HUDEP-2 (cell line): ENCODE measurements around the gene ZGPAT.

Source experiments
- DNase-seq, 76 experiments: peaks; one replicate each; lab custom pipeline; 2025; ENCODE audit not compliant: unreplicated experiment in 76 of 76; lab: John Stamatoyannopoulos, UW

The ZGPAT gene

GRCh38 chr20:63691711-63692435 is 16.0 kb upstream of the ZGPAT start:
- DNase-seq = no peak

GRCh38 chr20:63692436-63693082 is 15.3 kb upstream of the ZGPAT start:
- no peak for DNase-seq

- DNase-seq = no peak
Measured at GRCh38 chr20:63693083-63693732, 14.6 kb upstream of the ZGPAT start.

- no peak for DNase-seq
Measured at GRCh38 chr20:63693733-63694583, 13.9 kb upstream of the ZGPAT start.

GRCh38 chr20:63694584-63695423 is 13.0 kb upstream of the ZGPAT start:
- DNase-seq = no peak

GRCh38 chr20:63695424-63696305 is 12.2 kb upstream of the ZGPAT start:
- no peak for DNase-seq

GRCh38 chr20:63696306-63696627 is 11.6 kb upstream of the ZGPAT start:
- no peak for DNase-seq

GRCh38 chr20:63696628-63697356 is 11.0 kb upstream of the ZGPAT start, which contains the start of gene TNFRSF6B:
Gene TNFRSF6B, plus strand, starts transcription at chr20:63696652. Its CDS starts 116 bp downstream, at chr20:63696768.
- DNase-seq = no peak

GRCh38 chr20:63697357-63697867 is 10.4 kb upstream of the ZGPAT start:
- no peak for DNase-seq

GRCh38 chr20:63697868-63698545 is 9.8 kb upstream of the ZGPAT start:
- no peak for DNase-seq

- no peak for DNase-seq
Measured at GRCh38 chr20:63698739-63699465, 8.9 kb upstream of the ZGPAT start.

- DNase-seq = no peak
Measured at GRCh38 chr20:63699466-63700198, 8.2 kb upstream of the ZGPAT start.

- DNase-seq = no peak
Measured at GRCh38 chr20:63700199-63701050, 7.4 kb upstream of the ZGPAT start.

GRCh38 chr20:63701051-63701328 is 6.8 kb upstream of the ZGPAT start:
- DNase-seq = no peak

- no peak for DNase-seq
Measured at GRCh38 chr20:63701329-63702035, 6.4 kb upstream of the ZGPAT start.
